ENCODE data around the gene CTAG1B.
"Not testable (repeated sequence)": the region's sequence is repeated elsewhere in the genome, so short reads cannot be mapped to it uniquely, and the experiment has no call there.

Gene CTAG1B

GRCh38 chrX:154652311-154653047 is 33.4 kb upstream of the CTAG1B start:
- no peak for TF ChIP-seq CTCF (IDR thresholded peaks at IDR 0.05; ENCODE audit: low read depth, low read length)
- H3K4me1 ChIP-seq, result no peaks in the 10 kb centered on the region

GRCh38 chrX:154650221-154650510 is 31.1 kb upstream of the CTAG1B start:
- no peak for TF ChIP-seq CTCF (IDR thresholded peaks at IDR 0.05; ENCODE audit: low read depth, low read length)
- Histone ChIP-seq H3K4me1 (no peaks in the 10 kb centered on the region), H3K36me3 (no peaks in the 10 kb centered on the region), H3K27me3 (no peaks in the 10 kb centered on the region), H3K4me3 (ENCODE audit: low read depth, low read length) (no peak overlapping the region), H3K9me3 (no peaks in the 10 kb centered on the region)
- no peak for DNase-seq

More at GRCh38 chrX:154652311-154653047, 33.4 kb upstream of the CTAG1B start:
- H3K36me3 ChIP-seq, result no peaks in the 10 kb centered on the region
- H3K4me3 ChIP-seq (ENCODE audit: low read depth, low read length), result no peak overlapping the region
- no peaks in the 10 kb centered on the region for H3K27me3 ChIP-seq
- no peaks in the 10 kb centered on the region for H3K9me3 ChIP-seq
- no peak for DNase-seq

GRCh38 chrX:154649503-154650220 is 30.6 kb upstream of the CTAG1B start:
- TF ChIP-seq CTCF (IDR thresholded peaks at IDR 0.05; ENCODE audit: low read depth, low read length), result no peak
- Histone ChIP-seq H3K4me3 (ENCODE audit: low read depth, low read length) (no peak overlapping the region), H3K9me3 (no peaks in the 10 kb centered on the region), H3K27me3 (no peaks in the 10 kb centered on the region), H3K36me3 (no peaks in the 10 kb centered on the region), H3K4me1 (no peaks in the 10 kb centered on the region)
- DNase-seq, result no peak

- H3K27me3 ChIP-seq, result no peaks in the 10 kb centered on the region
- no peak for DNase-seq
- no peaks in the 10 kb centered on the region for H3K4me1 ChIP-seq
- H3K9me3 ChIP-seq, result no peaks in the 10 kb centered on the region
- H3K36me3 ChIP-seq, result no peaks in the 10 kb centered on the region
- H3K4me3 ChIP-seq (ENCODE audit: low read depth, low read length), result no peak overlapping the region
- TF ChIP-seq CTCF (IDR thresholded peaks at IDR 0.05; ENCODE audit: low read depth, low read length), result no peak
Measured at GRCh38 chrX:154648931-154649330, 29.8 kb upstream of the CTAG1B start.

GRCh38 chrX:154645745-154646378 is 26.8 kb upstream of the CTAG1B start:
- H3K36me3 ChIP-seq; H3K4me3 ChIP-seq (ENCODE audit: low read depth, low read length); DNase-seq; H3K4me1 ChIP-seq; H3K27me3 ChIP-seq; H3K9me3 ChIP-seq: not testable (repeated sequence)

GRCh38 chrX:154643708-154644107 is 24.6 kb upstream of the CTAG1B start:
- not testable (repeated sequence) for H3K27me3 ChIP-seq; H3K36me3 ChIP-seq; DNase-seq; H3K4me1 ChIP-seq; H3K9me3 ChIP-seq; H3K4me3 ChIP-seq (ENCODE audit: low read depth, low read length)

- H3K9me3 ChIP-seq; H3K36me3 ChIP-seq; H3K27me3 ChIP-seq; DNase-seq; H3K4me1 ChIP-seq; H3K4me3 ChIP-seq (ENCODE audit: low read depth, low read length): not testable (repeated sequence)
Measured at GRCh38 chrX:154641740-154642139, 22.7 kb upstream of the CTAG1B start.

GRCh38 chrX:154633661-154634060 is 14.6 kb upstream of the CTAG1B start:
- H3K4me3 ChIP-seq (ENCODE audit: low read depth, low read length); H3K36me3 ChIP-seq; H3K9me3 ChIP-seq; H3K27me3 ChIP-seq; H3K4me1 ChIP-seq; DNase-seq: not testable (repeated sequence)

GRCh38 chrX:154630949-154631348 is 11.9 kb upstream of the CTAG1B start:
- H3K36me3 ChIP-seq; H3K9me3 ChIP-seq; H3K27me3 ChIP-seq; H3K4me3 ChIP-seq (ENCODE audit: low read depth, low read length); H3K4me1 ChIP-seq; DNase-seq: not testable (repeated sequence)

- H3K9me3 ChIP-seq; H3K36me3 ChIP-seq; H3K4me3 ChIP-seq (ENCODE audit: low read depth, low read length); H3K4me1 ChIP-seq; DNase-seq; H3K27me3 ChIP-seq: not testable (repeated sequence)
Measured at GRCh38 chrX:154628960-154629359, 9.9 kb upstream of the CTAG1B start.

GRCh38 chrX:154620767-154621414 is 1.8 kb upstream of the CTAG1B start:
- not testable (repeated sequence) for H3K9me3 ChIP-seq; H3K27me3 ChIP-seq; DNase-seq; H3K36me3 ChIP-seq; H3K4me3 ChIP-seq (ENCODE audit: low read depth, low read length); H3K4me1 ChIP-seq

Measured in BE2C (cell line).